Liver (tissue), 9 donors: Measurements from ENCODE around the gene LIM2. TPM values are rescaled to one million over a fixed set of nuclear protein-coding genes. Genes with fewer than 3 reads are reported as not detected.
"Not testable (repeated sequence)": the region's sequence is repeated elsewhere in the genome, so short reads cannot be mapped to it uniquely, and the experiment has no call there.

Experiments used
- DNase-seq: peaks from one replicate; pipeline ENCODE4 v3.0.0-alpha.2; 2017; ENCODE audit warnings: low spot score
- H3K27ac ChIP-seq, 2 donors: one replicate each; pipeline ENCODE4 v1.7.0; 2013; ENCODE audit warnings: inconsistent platforms in 2 of 2, low read length in 2 of 2, control low read depth in 1 of 2, low read depth in 1 of 2, mild to moderate bottlenecking in 1 of 2
- H3K27me3 ChIP-seq, 4 donors: one replicate each; pipeline versions ENCODE4 v1.6.1 to v1.7.0; 2013; ENCODE audit warnings: low read length in 3 of 4, inconsistent platforms in 1 of 4, mild to moderate bottlenecking in 1 of 4, moderate library complexity in 1 of 4; ENCODE audit not compliant: control insufficient read depth in 4 of 4, insufficient read depth in 4 of 4
- H3K36me3 ChIP-seq, 4 donors: one replicate each; pipeline versions ENCODE4 v1.6.1 to v1.7.0; 2013; ENCODE audit warnings: low read length in 3 of 4, mild to moderate bottlenecking in 3 of 4, low read depth in 1 of 4, moderate library complexity in 1 of 4; ENCODE audit not compliant: control insufficient read depth in 4 of 4, insufficient read depth in 3 of 4
- H3K4me1 ChIP-seq, 4 donors: one replicate each; pipeline versions ENCODE4 v1.6.1 to v1.7.0; 2013; ENCODE audit warnings: low read length in 3 of 4, mild to moderate bottlenecking in 3 of 4, moderate library complexity in 1 of 4; ENCODE audit not compliant: control insufficient read depth in 4 of 4, insufficient read depth in 4 of 4
- H3K4me3 ChIP-seq, 3 donors: one replicate each; pipeline versions ENCODE4 v1.6.1 to v1.7.0; 2013; ENCODE audit warnings: low read length in 3 of 3, control low read depth in 1 of 3, low read depth in 1 of 3, mild to moderate bottlenecking in 1 of 3
- H3K9ac ChIP-seq, 2 donors: one replicate each; pipeline ENCODE4 v1.7.0; 2013; ENCODE audit warnings: low read length in 2 of 2, mild to moderate bottlenecking in 2 of 2, moderate library complexity in 2 of 2, control low read depth in 1 of 2, low read depth in 1 of 2
- H3K9me3 ChIP-seq, 4 donors: one replicate each; pipeline versions ENCODE4 v1.6.1 to v1.7.0; 2013; ENCODE audit warnings: low read length in 3 of 4; ENCODE audit not compliant: control insufficient read depth in 4 of 4
- EGR1 ChIP-seq, 2 donors: IDR thresholded peaks; 2 replicates each; pipeline ENCODE4 v1.6.1; 2016 to 2018; ENCODE audit warnings: antibody characterized with exemption in 2 of 2, low read depth in 2 of 2
- FOXA2 ChIP-seq: IDR thresholded peaks from 2 replicates; pipeline ENCODE4 v1.6.1; 2016; ENCODE audit warnings: antibody characterized with exemption
- GABPA ChIP-seq, 2 donors: IDR thresholded peaks in 1 of 2; conservative IDR thresholded peaks in 1 of 2; 2 replicates each; pipeline ENCODE4 v1.6.1; 2016; ENCODE audit warnings: antibody characterized with exemption in 2 of 2, mild to moderate bottlenecking in 1 of 2, moderate library complexity in 1 of 2
- HNF4A ChIP-seq, 2 donors: conservative IDR thresholded peaks; 2 replicates each; pipeline ENCODE4 v1.6.1; 2016; ENCODE audit warnings: antibody characterized with exemption in 2 of 2, mild to moderate bottlenecking in 2 of 2
- HNF4G ChIP-seq: IDR thresholded peaks from 2 replicates; pipeline ENCODE4 v1.6.1; 2016; ENCODE audit warnings: antibody characterized with exemption
- JUND ChIP-seq, 2 donors: IDR thresholded peaks; 2 replicates each; pipeline ENCODE4 v1.6.1; 2016; ENCODE audit warnings: antibody characterized with exemption in 2 of 2
- NR2F2 ChIP-seq: IDR thresholded peaks from 2 replicates; pipeline ENCODE4 v1.6.1; 2016; ENCODE audit warnings: antibody characterized with exemption
- RAD21 ChIP-seq, 2 donors: IDR thresholded peaks; 2 replicates each; pipeline ENCODE4 v1.6.1; 2016; ENCODE audit warnings: antibody characterized with exemption in 2 of 2, mild to moderate bottlenecking in 2 of 2
- RXRA ChIP-seq, 2 donors: IDR thresholded peaks; 2 replicates each; pipeline ENCODE4 v1.6.1; 2017 to 2018; ENCODE audit warnings: antibody characterized with exemption in 2 of 2, mild to moderate bottlenecking in 1 of 2
- SP1 ChIP-seq: IDR thresholded peaks from 2 replicates; pipeline ENCODE4 v1.6.1; 2018; ENCODE audit warnings: antibody characterized with exemption, mild to moderate bottlenecking
- TAF1 ChIP-seq: conservative IDR thresholded peaks from 2 replicates; pipeline ENCODE4 v1.6.1; 2016; ENCODE audit warnings: antibody characterized with exemption, mild to moderate bottlenecking
- YY1 ChIP-seq: IDR thresholded peaks from 2 replicates; pipeline ENCODE4 v1.6.1; 2016; ENCODE audit warnings: antibody characterized with exemption, mild to moderate bottlenecking
- WGBS: extraction: QIAGEN DNeasy Blood & Tissue Kit; methylation state at CpG from one replicate; pipeline ENCODE4 v1.1.7; 2013; 5-methylcytosine and 5-hydroxymethylcytosine counted together
- polyA plus RNA-seq, 2 donors: library from polyadenylated mRNA; stranded (reverse) in 1 of 2; unstranded in 1 of 2; fragments of 200-250 nt in 1 of 2; fragments of >200 nt in 1 of 2; fragmentation: Nextera tagmentation in 1 of 2; extraction: Ambion mirVana in 1 of 2; gene quantifications; one replicate each; pipeline versions ENCODE4 v1.2.1 to v1.2.3, GENCODE V29; 2013 to 2015
- total RNA-seq, 2 donors: library from RNA; depleted of rRNA; stranded (reverse); fragments of >200 nt; gene quantifications; one replicate each; pipeline ENCODE4 v1.2.3, GENCODE V29; 2014
- TF ChIP-seq, protein P1 (sequence below): IDR thresholded peaks from 2 replicates; pipeline ENCODE4 v1.6.1; 2016; ENCODE audit warnings: antibody characterized with exemption
- TF ChIP-seq, protein P2 (sequence below): IDR thresholded peaks from 2 replicates; pipeline ENCODE4 v1.6.1; 2016; ENCODE audit warnings: antibody characterized with exemption
- TF ChIP-seq, protein P3 (sequence below): IDR thresholded peaks from 2 replicates; pipeline ENCODE4 v1.6.1; 2016; ENCODE audit warnings: antibody characterized with exemption
- TF ChIP-seq, protein P4 (sequence below): IDR thresholded peaks from 2 replicates; pipeline ENCODE4 v1.6.1; 2016; ENCODE audit warnings: antibody characterized with exemption, mild to moderate bottlenecking
- TF ChIP-seq, protein P5 (sequence below): fragments of 150-350 bp; IDR thresholded peaks from 2 replicates; pipeline ENCODE4 v1.5.1; 2017; ENCODE audit warnings: improper control_type of control experiment, low read depth, low read length; ENCODE audit not compliant: missing input control
- donor health status: healthy.
- donor health status: healthy.
- donor health status: healthy.
- donor health status: healthy.
- donor health status: healthy.

LIM2 gene
- total and polyA plus RNA-seq, 4 donors, result not detected

DNA sequence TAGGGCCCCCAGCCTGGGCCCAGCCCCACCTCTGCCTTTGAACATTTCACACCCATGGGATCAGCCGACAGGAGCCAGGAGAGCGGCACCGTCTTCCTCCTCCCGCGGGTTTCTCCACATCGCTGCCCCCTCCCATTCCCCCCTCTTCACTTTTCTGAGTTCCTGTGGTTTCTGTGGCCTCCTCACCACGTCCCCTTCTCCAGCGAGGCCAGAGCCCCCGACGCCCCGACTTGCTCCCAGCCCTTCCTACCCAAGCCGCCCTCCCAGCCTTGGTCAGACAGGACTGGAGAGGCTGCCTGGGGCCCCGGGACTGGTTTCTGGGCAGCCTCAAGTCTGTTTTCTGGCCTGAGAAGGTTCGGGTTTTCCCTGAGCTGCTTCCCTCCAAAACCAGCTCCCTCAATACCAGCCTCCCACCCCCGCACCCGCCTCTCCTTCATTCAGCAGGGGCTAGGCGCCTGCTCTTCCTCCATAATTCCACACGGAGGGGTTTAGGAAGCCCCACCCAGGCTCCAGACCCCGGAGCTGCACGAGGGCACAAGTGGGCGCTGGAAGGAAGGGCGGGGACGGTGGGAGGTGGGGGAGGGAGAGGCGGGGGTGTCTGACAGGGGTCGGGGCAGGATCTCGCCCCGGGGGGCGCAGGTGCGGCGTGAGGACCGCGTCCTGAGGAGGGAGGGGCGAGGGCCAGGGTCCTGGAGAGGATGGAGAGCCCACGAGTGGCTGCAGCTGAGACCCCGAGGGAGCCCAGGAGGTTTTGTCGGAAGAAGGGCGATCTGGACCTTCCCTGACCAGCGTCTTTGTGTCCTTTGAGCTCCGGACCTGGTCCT lies 33.7 kb upstream of the LIM2 start:
- no peak for TF ChIP-seq HNF4G
- TF ChIP-seq TAF1, result no peak
- TF ChIP-seq RXRA (IDR thresholded peaks at IDR 0.05), result no peak
- no peak for TF ChIP-seq JUND (IDR thresholded peaks at IDR 0.05)
- TF ChIP-seq, protein P1, sequence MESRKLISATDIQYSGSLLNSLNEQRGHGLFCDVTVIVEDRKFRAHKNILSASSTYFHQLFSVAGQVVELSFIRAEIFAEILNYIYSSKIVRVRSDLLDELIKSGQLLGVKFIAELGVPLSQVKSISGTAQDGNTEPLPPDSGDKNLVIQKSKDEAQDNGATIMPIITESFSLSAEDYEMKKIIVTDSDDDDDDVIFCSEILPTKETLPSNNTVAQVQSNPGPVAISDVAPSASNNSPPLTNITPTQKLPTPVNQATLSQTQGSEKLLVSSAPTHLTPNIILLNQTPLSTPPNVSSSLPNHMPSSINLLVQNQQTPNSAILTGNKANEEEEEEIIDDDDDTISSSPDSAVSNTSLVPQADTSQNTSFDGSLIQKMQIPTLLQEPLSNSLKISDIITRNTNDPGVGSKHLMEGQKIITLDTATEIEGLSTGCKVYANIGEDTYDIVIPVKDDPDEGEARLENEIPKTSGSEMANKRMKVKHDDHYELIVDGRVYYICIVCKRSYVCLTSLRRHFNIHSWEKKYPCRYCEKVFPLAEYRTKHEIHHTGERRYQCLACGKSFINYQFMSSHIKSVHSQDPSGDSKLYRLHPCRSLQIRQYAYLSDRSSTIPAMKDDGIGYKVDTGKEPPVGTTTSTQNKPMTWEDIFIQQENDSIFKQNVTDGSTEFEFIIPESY, result no peak
- no peak for TF ChIP-seq NR2F2
- Histone ChIP-seq H3K9ac (no peak overlapping the region), H3K36me3 (no peaks in the 10 kb centered on the region), H3K4me3 (no peak overlapping the region), H3K27ac (no peak overlapping the region), H3K27me3 (no peaks in the 10 kb centered on the region), H3K9me3 (no peaks in the 10 kb centered on the region), H3K4me1 (no peaks in the 10 kb centered on the region)
- 13% methylated on average over 39 of the region's 39 CpGs for WGBS
- no peak for DNase-seq

DNA sequence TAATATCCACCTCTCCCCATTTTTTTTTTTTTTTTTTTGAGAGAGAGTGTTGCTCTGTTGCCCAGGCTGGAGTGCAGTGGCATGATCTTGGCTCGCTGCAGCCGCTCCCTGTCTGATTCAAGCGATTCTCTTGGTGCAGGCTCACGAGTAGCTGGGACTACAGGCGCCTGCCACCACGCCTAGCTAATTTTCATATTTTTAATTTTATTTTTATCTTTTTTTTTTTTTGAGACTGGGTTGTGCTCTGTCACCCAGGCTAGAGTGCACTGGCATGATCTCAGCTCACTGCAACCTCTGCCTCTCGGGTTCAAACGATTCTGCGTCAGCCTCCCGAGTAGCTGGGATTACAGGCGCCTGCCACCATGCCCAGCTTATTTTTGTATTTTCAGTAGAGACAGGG lies 32.7 kb upstream of the LIM2 start:
- 87% methylated on average over 11 of the region's 11 CpGs for WGBS
- not testable (repeated sequence) for DNase-seq, H3K27me3 ChIP-seq, H3K9ac ChIP-seq, H3K4me3 ChIP-seq, H3K36me3 ChIP-seq, H3K9me3 ChIP-seq, H3K27ac ChIP-seq, H3K4me1 ChIP-seq

DNA sequence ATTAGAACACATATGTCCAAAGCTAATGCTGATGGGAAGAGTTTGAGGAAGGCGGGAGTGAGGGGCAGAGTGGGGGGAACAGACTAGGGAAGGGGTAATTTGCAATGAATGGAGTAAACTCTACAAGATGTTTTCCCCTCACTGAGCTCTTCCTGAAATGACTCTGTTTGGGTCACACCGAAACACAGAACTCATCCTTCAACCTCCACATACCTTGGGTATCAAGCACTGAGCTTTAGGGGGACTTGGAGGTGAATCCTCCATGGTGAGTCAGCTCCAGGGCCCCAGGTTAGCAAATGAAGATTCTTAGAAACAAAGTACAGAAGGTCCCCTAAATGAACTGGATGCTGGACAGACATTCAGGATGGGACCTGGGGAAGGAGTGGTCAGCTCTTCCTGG lies 30.9 kb upstream of the LIM2 start:
- H3K27ac ChIP-seq, result no peak overlapping the region
- no peak overlapping the region for H3K4me3 ChIP-seq
- H3K9me3 ChIP-seq, result no peaks in the 10 kb centered on the region
- no peak for TF ChIP-seq GABPA (IDR thresholded peaks at IDR 0.05 in 1 of 2, conservative IDR thresholded peaks at IDR 0.05 in 1 of 2)
- TF ChIP-seq RAD21 (IDR thresholded peaks at IDR 0.05), result no peak
- TF ChIP-seq, protein P2, sequence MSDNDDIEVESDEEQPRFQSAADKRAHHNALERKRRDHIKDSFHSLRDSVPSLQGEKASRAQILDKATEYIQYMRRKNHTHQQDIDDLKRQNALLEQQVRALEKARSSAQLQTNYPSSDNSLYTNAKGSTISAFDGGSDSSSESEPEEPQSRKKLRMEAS, result no peak
- TF ChIP-seq YY1, result no peak
- TF ChIP-seq RXRA (IDR thresholded peaks at IDR 0.05), result no peak
- no peak for TF ChIP-seq HNF4A (conservative IDR thresholded peaks at IDR 0.05)
- no peak for TF ChIP-seq FOXA2
- TF ChIP-seq, protein P1, result no peak
- no peak for TF ChIP-seq EGR1 (IDR thresholded peaks at IDR 0.05; ENCODE audit: low read depth in 2 of 2)
- TF ChIP-seq TAF1, result no peak
- TF ChIP-seq, protein P3, sequence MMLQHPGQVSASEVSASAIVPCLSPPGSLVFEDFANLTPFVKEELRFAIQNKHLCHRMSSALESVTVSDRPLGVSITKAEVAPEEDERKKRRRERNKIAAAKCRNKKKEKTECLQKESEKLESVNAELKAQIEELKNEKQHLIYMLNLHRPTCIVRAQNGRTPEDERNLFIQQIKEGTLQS, result no peak
- TF ChIP-seq, protein P4, sequence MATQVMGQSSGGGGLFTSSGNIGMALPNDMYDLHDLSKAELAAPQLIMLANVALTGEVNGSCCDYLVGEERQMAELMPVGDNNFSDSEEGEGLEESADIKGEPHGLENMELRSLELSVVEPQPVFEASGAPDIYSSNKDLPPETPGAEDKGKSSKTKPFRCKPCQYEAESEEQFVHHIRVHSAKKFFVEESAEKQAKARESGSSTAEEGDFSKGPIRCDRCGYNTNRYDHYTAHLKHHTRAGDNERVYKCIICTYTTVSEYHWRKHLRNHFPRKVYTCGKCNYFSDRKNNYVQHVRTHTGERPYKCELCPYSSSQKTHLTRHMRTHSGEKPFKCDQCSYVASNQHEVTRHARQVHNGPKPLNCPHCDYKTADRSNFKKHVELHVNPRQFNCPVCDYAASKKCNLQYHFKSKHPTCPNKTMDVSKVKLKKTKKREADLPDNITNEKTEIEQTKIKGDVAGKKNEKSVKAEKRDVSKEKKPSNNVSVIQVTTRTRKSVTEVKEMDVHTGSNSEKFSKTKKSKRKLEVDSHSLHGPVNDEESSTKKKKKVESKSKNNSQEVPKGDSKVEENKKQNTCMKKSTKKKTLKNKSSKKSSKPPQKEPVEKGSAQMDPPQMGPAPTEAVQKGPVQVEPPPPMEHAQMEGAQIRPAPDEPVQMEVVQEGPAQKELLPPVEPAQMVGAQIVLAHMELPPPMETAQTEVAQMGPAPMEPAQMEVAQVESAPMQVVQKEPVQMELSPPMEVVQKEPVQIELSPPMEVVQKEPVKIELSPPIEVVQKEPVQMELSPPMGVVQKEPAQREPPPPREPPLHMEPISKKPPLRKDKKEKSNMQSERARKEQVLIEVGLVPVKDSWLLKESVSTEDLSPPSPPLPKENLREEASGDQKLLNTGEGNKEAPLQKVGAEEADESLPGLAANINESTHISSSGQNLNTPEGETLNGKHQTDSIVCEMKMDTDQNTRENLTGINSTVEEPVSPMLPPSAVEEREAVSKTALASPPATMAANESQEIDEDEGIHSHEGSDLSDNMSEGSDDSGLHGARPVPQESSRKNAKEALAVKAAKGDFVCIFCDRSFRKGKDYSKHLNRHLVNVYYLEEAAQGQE, result no peak
- TF ChIP-seq, protein P5, sequence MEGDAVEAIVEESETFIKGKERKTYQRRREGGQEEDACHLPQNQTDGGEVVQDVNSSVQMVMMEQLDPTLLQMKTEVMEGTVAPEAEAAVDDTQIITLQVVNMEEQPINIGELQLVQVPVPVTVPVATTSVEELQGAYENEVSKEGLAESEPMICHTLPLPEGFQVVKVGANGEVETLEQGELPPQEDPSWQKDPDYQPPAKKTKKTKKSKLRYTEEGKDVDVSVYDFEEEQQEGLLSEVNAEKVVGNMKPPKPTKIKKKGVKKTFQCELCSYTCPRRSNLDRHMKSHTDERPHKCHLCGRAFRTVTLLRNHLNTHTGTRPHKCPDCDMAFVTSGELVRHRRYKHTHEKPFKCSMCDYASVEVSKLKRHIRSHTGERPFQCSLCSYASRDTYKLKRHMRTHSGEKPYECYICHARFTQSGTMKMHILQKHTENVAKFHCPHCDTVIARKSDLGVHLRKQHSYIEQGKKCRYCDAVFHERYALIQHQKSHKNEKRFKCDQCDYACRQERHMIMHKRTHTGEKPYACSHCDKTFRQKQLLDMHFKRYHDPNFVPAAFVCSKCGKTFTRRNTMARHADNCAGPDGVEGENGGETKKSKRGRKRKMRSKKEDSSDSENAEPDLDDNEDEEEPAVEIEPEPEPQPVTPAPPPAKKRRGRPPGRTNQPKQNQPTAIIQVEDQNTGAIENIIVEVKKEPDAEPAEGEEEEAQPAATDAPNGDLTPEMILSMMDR, result no peak
- TF ChIP-seq SP1, result no peak
- WGBS, result 91% methylated on average over 2 of the region's 2 CpGs
- DNase-seq, result no peak
- H3K36me3 ChIP-seq, result no peaks in the 10 kb centered on the region
- H3K4me1 ChIP-seq, result no peaks in the 10 kb centered on the region
- no peaks in the 10 kb centered on the region for H3K27me3 ChIP-seq
- no peak overlapping the region for H3K9ac ChIP-seq
